RKO (cell line): ENCODE measurements around the gene CD46.

Experiments
- DNase-seq: peaks from one replicate; pipeline ENCODE4 v3.0.0-alpha.2; 2016; ENCODE audit warnings: low spot score

Gene CD46

DNA sequence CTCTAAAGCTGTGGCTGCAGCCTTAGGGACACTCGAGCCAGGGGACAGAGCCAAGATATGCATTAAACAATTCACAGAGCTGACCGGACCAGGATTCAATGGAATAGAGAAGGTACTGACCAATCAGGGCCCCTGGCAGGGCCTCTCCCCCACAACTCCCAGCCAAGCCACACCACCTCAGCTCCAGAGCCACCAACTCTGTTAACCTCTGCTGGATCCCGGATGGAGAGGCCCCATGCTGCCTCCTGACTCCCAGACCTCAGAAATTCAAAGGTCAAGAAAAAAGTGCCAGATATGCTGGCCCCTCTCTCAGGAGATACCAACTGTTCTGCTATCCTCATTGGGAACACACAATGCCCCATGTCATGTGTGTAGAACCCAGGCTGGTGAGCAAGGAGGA lies 62.1 kb downstream of the CD46 start:
- DNase-seq = no peak

DNA sequence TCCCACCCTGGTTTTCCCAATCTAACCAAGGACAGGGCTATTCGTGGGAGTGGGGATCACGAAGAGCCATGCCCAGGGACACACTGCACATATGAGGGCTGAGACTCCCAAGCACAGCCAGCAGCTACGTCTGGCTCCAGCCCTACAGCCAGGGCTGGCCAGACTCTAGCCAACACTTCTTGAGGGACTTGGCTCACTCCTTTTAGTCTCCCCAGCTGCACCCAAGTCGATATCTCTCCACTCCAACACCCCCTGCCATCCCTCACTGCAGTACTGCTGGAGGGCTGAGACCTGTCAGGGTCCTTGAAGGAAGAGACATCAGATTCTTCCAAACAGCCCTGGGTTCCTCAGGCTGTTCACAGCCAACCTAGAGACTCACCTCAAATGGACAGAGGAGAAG lies 62.6 kb downstream of the CD46 start:
- no peak for DNase-seq

DNA sequence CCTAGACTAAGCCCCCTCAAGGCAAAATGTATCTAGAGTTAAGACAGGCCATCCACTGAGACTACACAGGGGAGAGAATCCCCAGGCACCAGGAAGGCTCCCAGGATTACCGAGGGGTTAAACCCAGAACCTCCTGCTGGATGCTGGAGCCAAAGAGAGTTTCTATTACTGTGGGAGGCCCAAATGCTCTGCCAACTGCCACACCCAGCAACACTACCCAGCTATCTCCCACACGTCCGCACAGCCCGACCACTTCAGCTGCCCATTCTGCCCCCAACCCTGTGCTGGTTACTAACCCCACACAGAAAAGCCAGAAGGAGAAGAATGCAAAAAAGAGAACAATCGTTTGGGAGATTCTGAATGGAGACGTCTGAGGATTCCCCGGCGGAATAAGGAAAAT lies 63.6 kb downstream of the CD46 start:
- no peak for DNase-seq

DNA sequence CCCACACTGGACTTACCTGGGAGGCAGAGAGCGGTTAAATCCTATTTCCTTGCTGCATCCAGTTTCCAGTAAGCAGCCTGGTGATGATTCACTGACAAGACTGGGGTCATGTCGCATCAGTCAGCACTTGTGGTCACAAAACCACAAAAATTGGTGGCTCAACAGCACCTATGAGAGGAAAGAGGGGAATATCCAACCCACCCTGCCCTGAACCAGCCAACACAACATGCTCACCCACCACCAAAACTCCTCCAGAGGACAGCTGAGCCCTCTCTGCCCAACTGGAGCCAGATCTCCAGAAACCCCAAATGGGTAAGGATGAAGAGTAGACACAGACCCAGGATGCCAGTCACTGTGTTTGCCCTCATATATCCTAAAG lies 64.0 kb downstream of the CD46 start:
- DNase-seq = peak; percentile 10

DNA sequence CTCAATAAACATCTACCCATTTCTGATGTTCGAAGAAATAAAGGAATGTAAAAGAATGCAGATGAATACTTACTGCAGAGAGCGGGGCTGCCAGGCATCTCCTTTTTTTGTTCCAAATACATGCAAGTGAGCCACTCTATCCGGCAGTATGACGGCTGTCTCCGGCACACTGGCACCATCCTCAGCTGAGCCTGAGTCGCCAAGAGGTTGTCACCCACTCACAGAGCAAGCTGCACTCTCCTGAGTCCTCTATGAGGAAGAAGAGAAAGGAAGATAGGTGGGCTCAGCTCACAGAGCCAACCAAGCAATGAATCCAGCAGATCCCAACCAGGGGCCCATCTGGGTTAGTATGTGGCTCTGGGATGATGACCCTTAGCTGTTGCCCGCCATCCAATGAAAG lies 65.3 kb downstream of the CD46 start:
- DNase-seq = no peak

DNA sequence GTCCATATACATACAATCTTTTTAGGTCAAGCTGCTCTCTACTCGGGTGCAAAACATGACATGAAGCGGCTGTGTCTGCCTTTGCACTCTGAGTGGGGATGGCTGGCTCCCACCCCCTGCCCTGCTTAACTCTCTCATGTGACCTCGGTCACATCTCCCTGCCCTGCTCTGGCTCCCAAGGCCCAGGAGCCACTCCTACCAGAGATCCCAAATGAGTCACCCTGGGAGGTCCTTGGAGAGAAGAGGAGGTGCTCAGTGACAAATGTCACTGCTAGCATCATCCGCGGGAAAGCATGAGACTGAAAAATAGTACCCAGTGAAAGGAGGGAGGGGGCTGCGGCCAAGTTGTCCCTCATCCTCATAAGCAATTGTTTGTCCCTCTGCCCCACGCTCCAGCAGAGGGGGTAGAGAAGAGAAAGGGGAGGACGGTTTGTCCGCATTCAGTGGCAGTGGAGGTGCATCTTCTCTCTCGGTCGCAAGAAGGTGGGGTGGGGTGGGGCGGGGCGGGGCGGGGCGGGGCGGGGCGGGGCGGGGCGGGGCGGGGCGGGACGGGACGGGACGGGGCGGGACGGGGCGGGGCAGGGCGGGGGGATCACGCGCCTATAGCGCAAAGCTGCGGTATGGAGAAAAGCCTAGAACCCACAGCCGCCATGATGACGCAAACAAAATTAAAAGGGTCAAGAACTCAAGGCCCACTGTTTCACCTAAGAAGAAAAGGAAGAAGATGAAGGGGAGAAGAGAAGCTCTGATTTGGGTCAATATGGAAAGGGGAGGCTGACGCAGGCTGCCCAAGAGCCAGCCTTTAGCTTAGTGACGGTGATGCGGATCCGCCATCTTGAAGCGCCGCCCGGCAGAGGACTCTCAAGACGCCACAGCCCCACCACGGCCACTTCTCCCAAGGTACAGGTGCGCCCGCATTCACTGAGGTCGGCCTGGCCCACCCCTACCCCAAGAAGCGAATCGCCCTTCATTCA lies 66.2 kb downstream of the CD46 start:
- no peak for DNase-seq

DNA sequence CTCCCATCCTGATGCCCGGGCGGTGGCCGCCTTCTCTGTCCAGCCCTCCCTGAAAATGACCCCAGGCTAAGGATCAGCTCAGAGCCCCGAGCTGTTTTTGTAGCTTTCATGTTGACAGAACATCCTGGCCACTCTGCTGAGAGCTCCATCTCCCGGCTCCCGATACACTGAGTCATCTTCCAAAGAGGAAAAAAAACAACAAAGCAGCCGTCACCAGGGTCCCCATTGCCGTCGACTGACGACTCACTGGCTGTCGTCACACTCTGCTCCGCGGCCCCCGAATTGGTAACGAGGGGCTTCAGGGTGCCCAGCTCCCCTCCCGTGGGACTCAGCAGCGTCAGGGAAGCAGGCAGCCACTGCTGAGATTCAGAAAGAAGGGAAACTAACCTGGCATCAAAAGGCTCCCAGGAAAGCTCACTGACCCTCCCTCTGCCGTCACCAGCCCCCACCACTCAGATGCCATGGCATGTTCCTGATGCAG lies 67.2 kb downstream of the CD46 start:
- no peak for DNase-seq

DNA sequence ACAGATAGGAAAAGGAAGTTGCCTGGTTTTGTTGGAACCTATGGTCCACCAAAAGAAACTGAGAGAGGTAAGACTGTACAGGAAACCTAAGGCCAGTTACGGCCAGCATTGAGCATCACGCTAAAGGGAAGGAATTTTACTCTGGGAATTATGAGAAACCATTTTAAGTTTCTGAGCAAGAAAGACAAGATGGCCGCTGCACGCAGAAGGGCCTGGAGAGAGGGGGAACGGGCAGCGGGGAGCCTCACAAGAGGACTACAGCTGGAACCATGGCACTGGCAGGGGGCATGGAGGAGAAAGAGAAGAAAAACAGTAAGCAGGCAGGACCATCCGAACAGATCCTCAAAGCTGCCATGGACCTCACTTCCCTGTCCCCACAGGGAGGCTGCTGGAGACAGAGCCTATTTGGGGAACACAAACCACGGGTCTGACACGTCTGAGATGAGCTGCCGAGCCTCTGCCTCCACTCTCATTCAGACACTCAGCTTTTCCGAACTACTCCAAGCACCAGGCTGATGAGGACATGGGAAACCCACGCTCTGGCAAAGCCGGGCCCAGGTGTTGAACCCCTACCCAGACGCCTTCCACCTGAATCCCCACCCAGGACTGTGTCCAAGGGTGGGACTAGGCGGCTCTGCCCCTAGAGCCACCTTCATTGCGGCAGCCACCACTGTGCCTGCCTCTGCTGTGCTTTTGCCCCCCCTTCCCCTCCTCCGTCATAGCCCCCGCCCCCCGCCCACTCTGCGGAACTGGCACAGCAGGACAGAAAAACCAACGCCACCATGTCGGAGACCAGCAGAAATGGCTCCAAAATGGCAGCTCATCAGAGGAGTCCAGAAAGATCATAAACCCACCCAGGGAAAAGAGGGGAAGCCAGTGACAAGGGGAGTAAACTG lies 69.0 kb downstream of the CD46 start:
- no peak for DNase-seq

DNA sequence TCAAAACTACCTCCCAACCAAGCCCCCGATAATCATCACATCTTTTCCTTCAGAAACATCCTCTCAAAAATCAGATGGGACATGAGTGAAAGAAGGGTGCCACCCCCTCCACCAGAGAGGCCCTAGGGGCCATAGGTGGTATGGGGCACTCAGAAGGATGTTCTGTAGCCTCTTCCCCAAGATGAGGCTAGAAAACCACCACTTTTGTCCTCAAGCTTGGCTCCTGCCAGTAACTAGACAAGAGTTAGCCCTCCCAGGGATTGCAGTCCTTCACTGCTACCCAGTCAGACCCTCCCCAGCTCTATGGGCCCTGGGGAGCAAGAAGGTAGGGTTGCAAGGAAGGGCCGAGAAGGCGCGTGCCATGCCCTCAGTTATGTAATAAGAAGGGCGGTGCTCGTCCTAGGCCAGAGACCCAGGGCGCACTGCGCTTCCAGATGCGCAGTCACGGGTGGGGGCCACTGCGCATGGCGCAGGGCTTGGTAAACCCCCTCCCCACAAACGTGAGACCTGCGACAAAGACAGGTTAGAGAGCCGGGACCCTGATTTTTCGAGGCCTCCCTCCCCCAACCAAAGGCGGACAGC lies 69.7 kb downstream of the CD46 start:
- no peak for DNase-seq

DNA sequence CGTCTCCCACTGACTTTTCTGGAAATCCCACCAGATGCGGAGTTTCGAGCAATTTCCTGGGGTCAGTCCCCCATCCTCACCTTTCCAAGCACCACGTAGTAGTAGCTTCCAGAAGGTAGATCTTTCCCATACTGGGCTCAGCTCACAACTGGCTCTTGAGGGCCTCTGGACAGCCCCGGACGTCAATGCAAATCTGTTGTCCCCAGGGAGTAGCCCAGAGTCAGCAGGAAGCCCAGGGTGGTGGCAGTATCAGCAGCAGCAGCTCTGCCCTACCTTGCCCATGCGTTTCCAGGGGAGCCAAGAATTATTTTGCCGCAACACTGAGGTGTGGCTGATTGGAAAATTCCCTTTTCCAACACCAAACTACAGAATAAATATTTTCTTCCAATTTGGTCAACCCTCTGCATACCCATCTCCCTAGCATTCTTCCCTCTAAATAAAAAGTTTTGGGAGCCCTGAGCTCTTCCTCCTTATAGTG lies 70.3 kb downstream of the CD46 start:
- no peak for DNase-seq

DNA sequence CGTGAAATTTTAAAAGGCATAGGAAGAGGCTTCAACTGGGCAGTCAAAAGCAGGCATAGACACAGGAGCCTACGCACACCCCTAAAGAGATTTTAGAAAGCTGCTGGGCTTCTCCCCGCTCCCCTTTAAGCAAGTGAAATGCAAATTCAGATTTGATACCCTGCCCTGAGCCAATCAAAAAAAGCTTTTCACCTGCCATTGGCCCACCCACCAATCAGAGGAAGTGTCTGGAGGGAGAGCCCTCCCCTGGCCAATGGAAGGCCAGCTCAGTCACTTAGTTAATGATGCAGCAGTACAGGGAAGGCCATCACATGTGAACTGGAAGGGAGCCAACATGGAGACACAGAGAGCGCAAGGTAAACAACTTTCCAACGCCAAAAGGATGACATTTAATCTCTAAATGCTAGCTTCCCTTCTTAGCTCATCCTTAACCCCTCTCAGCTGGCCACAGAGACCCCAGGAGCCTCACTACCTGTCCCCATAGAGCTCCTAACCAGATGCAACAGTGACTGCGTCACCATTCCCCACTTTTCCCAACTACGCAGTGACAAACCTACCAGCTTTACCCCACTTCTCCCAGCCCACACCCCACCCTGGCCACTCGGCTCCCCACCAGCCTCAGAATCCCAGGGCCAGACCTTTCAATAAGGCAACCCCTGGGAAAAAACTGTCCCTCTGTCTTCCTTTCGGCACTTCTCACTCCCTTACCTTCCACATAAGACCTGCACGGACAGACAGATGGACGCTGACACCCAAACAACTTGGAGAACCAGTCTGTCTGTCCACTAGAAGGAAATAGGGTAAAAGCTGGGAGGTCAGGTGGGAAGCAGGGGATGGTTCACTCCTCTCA lies 71.0 kb downstream of the CD46 start:
- DNase-seq = no peak

DNA sequence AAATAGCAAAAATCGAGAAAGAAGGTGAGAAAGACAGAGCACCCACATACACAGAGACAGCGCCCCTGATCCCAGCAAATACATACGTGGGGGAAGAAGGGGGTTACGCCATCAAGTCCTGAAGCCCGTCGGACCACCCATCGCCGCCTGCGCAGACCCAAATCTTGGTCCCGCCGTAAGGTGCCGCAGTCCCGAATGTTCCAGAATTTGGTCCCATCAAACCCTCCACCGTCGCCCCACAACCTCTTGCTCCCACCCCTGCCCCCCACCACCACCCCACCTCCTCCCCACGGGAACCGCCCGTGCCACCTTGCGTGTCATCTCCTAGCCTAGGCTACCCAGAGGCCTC lies 71.7 kb downstream of the CD46 start:
- DNase-seq = no peak

DNA sequence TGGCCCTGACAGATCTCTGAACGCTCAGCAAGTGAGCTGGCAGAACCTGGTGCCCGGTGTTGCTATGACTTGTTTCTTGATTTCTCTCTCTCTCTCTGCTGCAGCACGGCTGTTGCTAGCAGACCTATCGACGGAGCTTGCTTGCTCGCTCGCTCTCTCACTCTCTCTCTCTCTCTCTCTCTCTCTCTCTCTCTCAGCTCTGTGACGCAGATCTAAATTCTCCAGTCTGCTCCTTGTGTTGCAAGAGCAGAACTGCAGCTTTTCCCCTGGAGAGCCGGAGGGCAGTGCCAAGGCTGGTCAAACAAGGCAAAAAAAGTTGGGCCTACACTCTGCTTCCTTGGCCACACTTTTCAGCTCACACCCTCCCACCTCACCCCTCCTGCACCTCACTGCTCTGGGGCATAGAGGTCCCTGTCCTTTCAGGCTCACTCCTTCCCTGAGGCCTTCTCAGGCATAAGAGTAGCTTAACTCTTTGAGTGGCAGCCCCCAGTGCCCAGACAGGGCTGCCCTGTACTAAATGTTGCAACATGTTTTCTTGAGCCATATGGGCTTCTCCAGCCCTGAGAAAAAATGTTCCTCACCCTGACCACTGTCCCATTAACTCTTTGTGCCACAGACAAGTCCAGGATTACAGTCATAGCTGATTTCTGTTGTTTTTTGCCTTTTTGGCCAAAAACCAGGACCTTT lies 72.2 kb downstream of the CD46 start:
- DNase-seq = peak; percentile 18

DNA sequence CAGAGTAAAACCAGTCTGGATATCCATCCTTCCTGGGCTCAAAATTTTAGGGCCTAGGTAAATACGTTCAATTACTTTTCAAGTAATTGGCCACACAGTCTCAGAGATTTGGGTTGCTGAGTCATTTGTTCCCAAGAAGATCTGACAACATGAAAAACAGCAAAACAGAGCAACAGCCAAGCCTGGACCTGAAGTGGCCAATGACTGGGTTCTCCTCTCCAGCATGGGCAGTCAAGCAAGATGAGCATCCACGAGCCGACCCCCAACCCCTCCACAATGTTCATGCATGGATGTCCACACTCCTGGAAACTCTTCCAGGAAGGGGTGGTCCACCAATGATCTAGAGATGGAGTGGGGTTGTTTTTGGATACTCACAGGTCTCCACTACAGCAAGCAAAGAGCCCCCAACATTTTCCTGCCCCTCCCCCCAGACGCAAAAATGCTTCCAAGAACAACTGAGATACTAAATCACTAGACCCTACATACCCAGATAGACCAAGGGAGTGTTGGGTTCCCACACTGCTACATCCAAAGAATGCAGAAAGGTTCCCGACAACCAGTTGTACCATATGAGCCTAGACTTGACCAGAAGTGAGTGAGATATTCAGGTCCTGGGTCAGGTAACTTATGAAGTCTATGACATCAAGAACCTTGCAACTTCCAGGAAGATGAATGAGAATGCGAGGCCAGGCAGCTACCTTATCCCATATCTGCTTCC lies 73.0 kb downstream of the CD46 start:
- DNase-seq = no peak

DNA sequence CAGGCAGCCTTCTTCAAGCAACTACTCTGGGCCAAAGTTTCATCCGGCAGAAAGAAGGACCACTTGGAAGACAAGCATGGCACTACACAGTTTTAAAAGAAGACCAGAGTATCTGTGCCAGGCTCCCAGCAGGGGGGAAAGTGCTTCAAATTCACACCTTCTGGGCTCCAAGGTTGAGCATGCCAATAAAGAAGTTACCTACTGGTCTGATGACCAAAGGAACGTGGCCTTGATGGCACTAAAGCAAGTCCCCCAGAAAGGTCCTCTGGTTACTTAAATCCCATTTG lies 73.5 kb downstream of the CD46 start:
- DNase-seq = no peak

DNA sequence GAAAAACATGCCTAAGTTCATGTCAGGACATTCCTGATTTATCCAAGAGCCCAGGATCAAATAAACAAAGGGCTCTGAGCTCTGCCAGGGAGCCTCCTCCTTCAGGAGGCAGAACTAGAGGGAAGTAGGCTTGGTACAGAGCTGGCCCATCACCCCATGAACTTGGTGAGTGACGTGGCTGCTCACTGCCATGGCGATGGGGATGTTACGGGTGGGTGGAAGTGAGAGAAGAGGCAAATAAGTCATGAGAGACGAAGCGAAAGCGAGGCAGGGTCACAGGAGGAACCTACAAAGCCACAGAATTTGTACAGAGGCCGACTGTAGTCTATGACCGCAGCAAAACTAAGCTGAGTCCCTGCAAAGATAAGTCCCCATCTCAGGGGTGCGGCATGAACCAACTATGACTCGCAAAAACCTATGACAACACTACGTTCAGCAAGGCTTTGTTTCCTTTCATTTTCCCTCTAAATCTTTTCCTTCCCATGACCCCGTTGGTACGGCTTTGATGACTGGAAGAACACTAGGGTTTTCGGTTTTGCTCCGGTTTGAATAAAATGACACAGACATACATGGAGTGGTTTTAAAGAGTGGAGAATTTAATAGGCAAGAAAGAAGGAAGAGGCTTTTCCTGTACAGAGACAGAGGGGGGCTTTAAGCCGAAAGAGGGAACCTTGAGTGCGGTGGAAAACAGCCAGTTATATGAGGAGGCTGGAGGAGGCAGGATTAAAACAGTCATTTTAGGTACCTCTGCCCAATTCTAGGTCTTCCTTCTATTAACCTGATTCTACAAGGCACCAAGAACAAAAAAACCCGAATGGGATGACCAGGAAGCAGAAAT lies 74.1 kb downstream of the CD46 start:
- DNase-seq = no peak

DNA sequence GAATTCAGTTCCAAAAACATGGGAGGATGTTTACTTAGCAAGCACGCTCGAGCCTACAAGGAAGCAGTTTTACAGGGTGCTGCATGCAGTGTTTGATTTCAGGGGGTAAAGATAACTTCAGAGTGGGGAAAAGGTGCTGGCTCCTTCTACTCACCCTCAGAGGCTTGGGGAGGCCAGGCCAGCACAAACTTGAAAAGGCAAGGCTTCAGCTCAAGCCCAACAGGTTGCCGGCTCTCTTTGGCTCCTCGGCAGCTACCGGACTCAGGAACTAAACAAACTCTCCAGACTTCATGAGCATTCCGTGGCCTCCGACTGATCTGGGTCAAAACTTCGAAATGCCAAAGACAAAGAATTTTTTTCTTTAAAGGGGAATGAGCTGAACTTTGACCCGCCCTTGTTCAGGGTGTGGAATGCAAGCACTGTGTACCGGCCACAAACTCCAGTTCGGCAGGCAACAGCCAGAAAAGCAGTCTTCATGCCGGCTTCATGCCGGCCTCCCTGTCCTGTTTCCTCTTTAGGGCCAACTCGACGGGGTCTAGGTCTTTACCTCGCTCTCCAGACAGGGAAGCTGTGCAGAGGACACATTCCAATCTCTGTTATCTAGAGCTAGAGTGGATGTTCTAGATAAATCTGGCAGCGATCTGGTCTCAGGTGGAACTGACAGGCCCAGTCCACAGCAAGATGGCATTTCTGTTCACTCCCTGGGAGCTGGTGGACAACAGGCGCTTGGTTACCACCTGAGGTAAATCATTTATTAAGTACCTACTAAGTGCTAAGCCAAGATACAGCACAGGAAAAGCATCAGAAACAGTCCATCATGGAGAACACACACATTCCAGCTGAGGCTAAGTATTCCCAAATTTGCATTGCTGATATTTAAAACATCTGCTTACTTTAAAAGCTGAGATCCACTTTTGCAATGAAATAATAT lies 75.0 kb downstream of the CD46 start:
- DNase-seq = no peak

DNA sequence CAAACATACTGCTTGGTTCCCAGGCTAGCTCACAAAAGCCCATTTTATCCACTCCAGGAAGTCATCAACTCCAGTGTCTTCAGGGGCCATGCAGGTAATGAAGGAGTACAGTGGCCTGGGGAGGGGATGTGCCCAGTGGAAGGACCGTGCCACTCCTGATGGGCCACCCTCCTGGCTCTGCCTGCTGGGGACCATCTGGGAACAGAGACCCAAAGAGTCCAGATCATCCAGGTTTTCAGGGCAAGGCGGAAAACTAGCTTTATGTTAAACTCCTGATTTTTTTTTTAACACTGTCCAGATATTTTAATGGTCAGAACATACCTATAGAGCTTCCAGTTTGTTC lies 75.6 kb downstream of the CD46 start:
- no peak for DNase-seq

DNA sequence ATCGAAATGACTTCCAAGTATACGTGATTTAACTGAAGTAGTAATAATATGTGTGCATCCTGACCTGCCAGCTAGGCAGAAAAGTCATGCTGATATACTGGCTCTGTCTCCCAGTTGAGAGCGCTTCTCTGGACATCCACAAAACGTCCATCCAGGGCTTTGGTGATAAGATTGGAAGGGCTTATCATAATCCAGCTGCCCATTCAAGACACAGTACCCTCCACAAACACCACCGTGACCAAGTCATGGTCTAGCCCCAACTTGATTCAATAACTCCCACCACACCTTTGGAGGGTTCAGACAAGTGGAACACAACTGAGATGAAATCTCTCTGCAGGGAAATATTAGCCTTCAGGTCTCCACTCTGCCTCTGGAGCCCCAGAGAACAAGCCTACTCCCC lies 76.2 kb downstream of the CD46 start:
- DNase-seq = no peak
